Stimulated activated CD4-positive, alpha-beta T cell treated with anti-CD3 and anti-CD28 coated beads, Interleukin-1b, Interleukin-23, amount 100 ng/mL, for 4 hours (primary cell): ENCODE data around the gene L3MBTL2.

Experiments used
- DNase-seq, 2 donors: peaks; one replicate each; pipeline ENCODE4 v3.0.0-alpha.2; 2020; ENCODE audit warnings: low read depth in 2 of 2

Gene L3MBTL2

DNA sequence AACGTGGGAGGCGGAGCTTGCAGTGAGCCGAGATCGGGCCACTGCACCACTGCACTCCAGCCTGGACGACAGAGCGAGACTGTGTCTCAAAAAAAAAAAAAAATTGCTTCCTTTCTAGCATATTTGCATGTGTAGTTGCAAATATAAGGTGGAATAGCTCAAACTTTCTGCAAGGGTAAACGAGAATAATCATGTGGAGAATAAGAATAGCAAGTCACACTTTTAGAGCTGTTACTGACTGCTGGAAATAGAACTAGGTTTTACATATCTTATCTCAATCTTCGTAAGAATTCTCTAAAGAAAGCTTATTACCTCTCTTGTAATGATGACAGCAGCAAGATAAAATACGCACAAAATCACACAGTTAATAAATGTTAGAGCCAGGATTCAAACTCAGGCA, 1.6 kb downstream of the L3MBTL2 start:
- DNase-seq: no peak

DNA sequence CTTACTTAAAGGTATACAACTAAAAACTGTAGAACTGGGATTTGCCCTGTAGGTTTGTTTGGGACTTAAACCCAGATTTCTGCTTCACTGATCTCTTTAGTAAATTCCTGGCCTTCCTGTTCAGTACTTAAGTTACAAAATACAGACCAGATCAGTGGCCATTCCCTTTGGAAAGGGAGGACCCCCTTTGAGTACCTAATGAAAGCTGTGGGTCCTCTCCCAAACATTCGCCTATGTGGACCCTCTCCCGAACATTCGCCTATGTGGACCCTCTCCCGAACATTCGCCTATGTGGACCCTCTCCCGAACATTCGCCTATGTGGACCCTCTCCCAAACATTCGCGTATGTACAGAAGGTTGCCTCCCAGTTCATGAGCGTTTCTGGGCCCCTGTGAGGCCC, 10.3 kb downstream of the L3MBTL2 start:
- DNase-seq: no peak

DNA sequence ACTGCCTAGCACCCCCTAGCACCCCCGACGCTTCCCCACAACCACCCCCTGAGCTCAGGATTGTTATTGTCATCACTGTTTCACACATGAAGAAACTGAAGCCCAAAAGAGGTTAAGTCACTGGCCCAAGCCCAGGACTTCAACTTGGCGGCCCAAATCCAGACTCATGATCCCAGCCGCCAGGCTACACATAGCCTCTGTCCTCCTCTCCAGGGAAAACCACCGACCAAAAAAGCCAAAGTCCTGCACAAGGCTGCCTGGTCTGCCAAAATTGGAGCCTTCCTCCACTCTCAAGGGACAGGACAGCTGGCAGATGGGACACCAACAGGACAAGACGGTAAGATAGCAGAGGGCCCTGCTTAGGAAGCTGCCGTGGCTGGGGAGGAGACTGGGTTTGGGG, 10.8 kb downstream of the L3MBTL2 start:
- no peak for DNase-seq

DNA sequence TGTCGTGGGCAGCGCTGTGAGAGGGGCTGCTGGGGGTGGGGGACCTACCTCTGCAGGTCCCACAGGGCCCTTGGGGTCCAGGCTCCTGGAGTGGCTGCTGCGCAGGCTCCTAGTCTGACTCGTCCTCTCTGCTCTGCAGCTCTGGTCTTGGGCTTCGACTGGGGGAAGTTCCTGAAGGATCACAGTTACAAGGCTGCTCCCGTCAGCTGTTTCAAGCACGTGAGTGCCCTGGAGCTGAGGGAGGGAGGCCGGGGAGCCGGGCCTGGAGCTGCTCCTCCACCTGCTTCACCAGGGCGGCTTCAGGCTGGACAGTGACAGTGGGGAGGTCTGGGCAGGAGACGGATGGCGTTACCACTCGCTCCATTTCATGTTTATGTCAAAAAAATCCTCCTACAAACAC, 11.9 kb downstream of the L3MBTL2 start:
- no peak for DNase-seq

DNA sequence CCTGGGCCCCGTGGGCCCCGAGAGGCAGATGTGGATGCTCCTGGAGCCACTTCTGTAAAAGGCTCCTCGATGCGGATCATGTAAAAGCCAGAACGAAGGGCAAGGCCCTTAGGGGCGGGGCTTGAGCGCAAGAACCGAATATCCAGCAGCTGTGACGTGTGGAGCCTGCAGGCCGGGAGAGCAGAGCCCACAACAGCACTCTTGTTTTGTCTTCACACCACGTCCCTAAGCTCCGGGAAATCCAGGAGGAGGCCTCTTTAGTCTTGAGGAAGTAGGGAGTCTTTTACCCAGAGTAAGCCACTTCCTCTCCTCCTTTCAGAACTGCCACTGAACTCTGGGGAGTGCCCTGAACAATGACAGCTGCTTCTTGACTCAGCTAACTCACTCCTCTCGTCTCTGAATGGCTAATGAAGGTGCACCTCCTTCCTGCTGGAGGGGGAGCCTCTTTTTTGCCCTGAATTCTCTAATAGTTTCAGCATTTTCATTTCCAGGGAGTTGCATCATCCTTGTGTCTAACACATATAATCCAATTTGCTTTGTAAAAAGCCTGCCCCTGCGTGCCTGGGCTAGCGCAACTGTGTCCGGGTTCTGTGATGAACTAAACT, 12.5 kb downstream of the L3MBTL2 start:
- DNase-seq: no peak

GRCh38 chr22:41222846-41223507, 17.9 kb downstream of the L3MBTL2 start:
- DNase-seq: no peak

DNA sequence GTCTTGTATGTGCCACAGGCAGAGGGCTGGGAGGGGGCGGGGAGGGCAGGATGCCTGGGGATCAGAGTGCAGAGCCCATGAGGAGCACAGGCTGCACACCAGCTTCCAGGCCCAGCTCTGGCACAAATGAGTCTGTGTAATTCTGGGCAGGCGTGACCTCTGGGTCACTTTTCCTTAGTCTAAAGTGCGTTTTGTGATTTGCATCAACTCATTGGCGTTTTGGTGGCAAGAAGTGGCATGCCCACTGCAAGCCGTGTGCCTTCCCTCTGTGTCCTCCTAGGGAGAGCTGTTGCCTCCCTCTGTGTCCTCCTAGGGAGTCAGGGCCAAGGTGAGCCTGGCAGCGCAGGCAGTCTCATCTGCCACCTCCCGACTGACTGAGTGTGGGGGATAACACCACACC, 18.4 kb downstream of the L3MBTL2 start:
- DNase-seq: no peak

- no peak for DNase-seq
Observed at GRCh38 chr22:41226723-41227655, 21.9 kb downstream of the L3MBTL2 start.

DNA sequence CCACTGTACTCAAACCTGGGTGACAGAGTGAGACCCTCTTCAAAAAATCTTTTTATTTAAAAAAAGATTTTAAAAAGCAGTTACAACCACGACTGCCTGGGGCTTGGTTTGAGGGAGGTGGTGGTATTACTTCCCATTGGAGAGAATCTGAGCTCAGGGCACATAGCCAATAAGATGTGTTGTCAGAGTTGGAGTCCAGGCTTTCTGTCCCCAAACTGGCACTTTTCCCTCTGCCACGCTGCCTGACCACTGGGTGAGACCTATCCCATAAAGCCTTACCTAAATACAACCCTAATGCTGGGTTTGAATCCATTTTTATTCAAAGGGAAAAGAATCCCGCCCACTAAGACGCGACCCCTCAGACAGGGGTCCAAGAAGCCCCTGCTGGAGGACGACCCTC, 24.1 kb downstream of the L3MBTL2 start:
- DNase-seq: no peak

- DNase-seq: no peak
Observed at GRCh38 chr22:41229730-41230400, 24.8 kb downstream of the L3MBTL2 start.

- DNase-seq: no peak
Observed at GRCh38 chr22:41230401-41230785, 25.3 kb downstream of the L3MBTL2 start.

DNA sequence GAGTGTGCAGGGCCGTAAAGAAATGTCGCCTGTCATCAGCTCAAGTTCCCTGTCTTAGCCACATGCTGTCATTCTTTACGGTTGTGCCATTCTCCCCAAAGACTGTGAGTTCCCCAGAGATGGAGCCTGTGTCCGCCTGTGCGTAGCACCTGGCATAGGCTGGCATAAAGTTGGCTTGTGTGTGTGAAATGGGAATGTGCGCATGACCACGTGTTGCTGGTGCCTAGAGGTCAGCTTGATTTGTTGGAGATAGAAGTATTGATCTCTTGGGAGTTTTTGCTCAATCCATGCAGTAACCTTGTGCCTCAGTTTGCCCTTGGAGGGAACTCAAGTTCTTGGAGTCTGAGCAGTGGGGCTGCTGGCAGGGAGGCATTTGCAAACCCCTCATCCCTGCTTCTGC, 26.3 kb downstream of the L3MBTL2 start:
- DNase-seq: no peak

DNA sequence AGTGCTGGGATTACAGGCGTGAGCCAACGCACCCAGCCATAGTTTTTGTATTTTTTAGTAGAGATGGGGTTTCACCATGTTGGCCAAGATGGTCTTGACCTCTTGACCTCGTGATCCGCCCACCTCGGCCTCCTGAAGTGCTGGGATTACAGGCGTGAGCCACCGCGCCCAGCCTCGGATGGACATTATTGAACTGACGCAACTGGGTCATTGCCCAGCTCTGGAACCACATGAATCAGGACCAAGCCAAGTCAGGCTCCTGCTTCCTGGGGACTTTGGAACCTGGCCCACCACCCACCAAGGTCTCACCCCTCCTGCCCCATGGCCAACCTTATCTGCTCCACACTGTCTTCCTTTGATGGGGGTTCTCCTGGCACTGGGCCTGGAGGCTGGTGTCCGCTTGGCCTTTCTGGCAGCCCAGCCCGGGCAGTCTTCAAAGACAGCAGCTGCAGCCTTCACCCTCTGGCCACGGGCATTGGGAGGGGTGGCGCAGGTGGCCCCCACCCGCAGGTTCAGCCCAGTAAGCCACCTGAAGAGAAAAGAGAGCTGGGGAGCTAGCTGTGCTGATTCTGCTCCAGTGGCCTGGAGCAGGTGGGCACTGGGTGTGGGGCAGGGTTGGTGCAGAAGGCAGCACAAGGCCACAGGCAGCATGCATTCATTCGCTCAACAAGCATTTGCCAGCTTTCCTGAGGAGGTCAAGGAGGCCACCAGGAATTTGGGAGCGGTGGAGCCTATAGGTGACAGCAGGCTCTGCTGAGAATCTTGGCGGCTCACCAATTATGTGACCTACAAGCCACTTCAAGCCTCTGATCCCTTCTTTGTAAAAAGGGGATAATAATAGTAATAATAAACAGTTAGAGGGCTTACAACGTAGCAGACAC, 29.9 kb downstream of the L3MBTL2 start:
- DNase-seq: no peak

DNA sequence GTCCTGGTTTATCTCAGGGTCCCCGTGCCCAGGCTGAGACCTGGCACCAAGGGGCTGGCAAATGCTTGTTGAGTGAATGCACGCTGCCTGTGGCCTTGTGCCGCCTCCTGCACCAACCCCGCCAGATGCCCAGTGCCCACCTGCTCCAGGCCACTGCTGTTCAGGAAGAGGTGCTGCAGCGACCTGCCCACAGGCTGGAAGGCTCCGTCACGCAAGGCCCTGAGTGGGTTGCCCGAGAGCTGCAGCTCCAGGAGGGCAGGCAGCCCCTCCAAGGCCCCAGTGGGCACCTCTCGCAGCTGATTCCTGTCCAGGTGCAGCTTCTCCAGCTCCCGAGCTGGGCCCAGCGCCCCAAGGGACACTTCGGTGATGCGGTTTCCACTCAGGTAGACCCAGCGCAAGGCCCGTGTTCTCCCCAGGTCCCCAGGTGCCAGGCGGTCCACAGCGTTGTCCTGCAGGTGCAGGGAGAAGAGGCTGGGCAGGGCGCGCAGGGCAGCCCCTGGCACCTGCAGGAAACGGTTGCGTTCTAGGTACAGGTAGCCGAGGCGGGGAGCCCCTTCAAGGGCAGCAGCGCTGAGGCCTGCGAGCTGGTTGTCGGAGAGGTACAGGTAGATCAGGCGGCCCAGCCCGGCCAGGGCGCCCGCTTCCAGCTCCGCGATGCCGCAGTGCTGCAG, 32.1 kb downstream of the L3MBTL2 start:
- DNase-seq: no peak

DNA sequence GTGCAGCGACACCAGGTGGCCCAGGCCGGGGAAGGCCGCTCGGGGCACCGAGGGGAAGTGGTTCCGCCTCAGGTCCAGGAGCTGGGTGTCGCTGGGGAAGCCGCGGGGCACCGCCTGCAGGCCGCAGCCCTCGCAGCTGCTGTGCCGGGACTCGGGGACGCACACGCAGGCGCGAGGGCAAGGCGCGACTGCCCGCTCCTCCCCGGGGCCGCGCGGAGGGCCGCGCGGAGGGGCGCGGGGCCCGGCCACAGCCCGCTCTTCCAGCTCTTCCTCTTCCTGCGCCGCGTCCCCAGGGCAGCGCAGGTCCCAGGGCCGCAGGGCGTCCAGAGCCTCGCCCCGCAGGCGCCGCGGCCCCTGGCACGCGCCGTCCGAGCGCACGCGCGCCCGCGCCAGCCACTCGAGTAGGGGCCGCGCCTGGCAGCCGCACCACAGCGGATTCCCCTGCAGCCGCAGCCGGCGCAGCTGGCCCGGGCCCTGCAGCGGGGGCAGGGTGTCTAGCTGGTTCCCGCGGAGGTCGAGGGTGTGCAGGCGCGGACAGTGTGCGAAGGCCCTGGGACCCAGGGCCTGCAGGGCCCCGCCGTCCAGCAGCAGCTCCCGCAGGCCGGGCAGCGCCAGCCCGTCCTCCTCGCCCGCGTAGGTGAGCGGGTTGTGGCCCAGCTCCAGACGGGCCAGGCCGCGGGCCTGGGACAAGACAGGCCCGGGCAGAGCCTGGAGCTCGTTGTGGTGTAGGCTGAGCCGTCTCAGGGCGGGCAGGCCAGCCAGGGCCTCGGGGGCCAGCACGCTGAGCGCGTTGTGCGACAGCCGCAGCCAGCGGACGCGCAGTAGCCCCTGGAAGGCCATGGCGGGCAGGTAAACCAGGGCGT, 32.8 kb downstream of the L3MBTL2 start:
- DNase-seq: peak; percentile 68 to 71

- DNase-seq: no peak
Observed at GRCh38 chr22:41238570-41239442, 33.7 kb downstream of the L3MBTL2 start.

- no peak for DNase-seq
Observed at GRCh38 chr22:41239443-41240128, 34.5 kb downstream of the L3MBTL2 start.
